ENCODE results near the gene MAD1L1.

Gene MAD1L1

DNA sequence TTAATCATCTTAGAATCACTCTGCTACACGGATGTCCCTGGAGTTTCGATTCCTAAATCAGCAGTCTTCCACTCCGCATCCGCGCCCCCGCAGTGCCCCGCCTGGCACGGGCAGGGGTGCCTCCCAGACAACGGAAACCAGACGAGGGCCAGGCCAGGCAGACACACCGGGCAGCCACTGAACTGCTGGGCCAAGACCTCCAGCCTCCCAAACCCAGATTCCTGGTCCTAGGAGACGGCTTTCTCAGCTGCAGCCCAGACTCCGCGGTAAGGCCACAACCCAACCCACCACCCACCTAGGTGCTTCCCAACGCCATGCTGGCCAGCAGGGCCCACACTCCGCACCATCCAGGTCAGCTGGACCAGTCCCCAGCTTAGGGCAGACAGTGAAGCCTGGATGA is 33.2 kb downstream of the MAD1L1 start:
- FAIRE-seq = no peak

- FAIRE-seq = no peak
These were observed 34.0 kb downstream of the MAD1L1 start for GRCh38 chr7:2198760-2199159.

DNA sequence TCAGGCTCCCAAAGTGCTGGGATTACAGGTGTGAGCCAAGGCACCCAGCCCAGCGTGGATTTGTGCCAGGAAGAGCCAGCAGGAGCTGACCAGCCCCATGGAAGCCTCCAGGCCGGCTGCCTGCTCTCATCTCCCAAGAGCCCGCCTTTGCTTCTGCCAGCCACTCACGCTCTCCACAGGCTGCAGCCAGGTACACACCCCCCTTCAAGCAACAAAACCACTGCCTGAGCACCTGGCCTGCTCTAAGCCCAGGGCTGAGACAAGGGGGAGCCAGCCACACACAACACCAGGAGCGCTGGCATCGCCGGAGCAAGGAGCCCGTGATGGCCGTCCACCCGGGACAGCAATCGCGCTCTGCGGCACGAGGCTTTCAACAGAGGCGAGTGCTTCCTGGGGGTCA is 34.5 kb downstream of the MAD1L1 start:
- FAIRE-seq = no peak

- no peak for FAIRE-seq
These were observed 35.1 kb downstream of the MAD1L1 start for GRCh38 chr7:2197436-2198155.

- no peak for FAIRE-seq
These were observed 36.1 kb downstream of the MAD1L1 start for GRCh38 chr7:2196381-2197378.

- FAIRE-seq = no peak
These were observed 37.1 kb downstream of the MAD1L1 start for GRCh38 chr7:2195400-2196246.

DNA sequence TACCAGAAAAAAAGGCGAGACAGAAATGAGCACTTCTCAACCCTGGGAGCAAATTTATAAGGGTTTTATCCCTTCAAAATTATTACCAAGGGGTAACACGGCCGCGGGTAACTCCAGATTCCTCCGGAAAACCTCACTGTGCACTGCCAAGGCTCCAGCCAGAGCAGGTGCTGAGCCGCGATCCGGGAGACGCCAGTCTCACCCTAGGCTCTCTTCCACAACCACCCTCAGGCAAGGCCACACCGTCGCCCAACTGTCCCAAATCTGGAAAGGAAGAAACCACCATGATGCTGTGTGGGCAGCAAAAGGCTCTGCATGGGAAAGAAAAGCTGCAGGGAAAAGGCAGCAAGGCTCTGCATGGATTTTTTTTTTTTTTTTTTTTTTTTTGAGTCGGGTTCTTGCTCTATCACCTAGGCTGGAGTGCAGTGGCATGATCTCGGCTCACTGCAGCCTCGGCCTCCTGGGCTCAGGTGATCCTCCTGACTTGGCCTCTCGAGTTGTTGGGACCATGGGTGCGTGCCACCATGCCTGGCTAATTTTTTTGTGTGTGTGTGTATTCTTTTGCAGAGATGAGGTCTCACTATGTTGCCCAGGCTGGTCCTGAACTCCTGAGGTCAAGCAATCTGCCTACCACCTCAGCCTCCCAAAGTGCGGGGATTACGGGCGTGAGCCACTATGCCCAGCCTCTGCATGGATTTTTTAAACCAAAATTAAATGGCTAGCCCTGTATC is 39.0 kb downstream of the MAD1L1 start:
- no peak for FAIRE-seq

DNA sequence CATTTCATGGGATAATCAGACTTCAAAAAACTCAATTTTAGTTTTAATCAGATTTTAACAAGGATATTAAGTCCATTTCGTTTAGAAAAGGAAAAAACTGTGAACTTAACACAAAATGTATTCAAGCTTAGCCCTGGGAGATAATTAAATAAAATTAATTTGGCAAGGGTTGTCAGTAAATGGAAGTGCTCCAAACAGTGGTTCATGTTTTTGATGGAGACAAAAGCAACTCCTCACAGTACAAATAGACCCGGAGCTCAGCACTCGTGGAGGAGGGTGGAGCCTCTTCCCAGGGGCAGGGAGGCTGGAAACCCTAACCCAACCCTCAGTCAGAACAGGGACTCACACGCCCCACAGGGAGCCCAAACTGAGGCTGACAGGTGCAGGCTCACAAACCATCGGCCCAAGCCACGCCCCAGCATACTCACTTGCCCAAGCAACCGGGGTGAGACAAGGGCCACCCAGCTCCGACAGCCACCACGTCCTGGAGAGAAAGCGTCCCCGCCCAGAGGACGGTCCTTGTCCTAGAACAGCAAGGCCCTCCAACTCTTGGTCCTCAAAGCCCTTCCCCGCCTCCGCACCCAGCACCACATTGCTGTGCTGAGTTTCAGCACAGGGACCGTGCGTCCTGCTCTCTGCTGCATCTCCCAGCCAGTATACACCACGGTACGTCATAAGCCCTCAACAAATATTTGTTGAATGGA is 39.8 kb downstream of the MAD1L1 start:
- FAIRE-seq = no peak

GRCh38 chr7:2191016-2191415 is 41.7 kb downstream of the MAD1L1 start:
- no peak for FAIRE-seq

DNA sequence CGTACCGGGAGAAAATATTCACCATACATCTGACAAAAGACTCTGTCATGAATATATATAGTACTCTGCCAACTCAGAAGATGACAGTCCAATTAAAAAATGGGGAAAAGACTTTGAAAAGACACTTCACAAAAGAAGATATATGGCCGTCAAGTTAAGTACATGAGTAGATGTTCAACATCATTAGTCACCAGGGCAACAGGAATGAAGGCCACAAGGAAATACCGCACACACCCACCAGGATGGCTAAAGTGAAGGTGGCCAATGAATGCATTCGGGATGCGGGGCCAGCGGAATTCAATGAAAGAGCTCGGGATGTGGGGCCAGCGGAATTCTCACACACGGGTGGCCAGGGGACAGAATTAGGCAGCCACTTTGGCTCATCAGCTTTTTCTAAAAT is 42.2 kb downstream of the MAD1L1 start:
- FAIRE-seq = no peak

- no peak for FAIRE-seq
These were observed 46.6 kb downstream of the MAD1L1 start for GRCh38 chr7:2186166-2186565.

GRCh38 chr7:2185715-2186114 is 47.0 kb downstream of the MAD1L1 start:
- no peak for FAIRE-seq

DNA sequence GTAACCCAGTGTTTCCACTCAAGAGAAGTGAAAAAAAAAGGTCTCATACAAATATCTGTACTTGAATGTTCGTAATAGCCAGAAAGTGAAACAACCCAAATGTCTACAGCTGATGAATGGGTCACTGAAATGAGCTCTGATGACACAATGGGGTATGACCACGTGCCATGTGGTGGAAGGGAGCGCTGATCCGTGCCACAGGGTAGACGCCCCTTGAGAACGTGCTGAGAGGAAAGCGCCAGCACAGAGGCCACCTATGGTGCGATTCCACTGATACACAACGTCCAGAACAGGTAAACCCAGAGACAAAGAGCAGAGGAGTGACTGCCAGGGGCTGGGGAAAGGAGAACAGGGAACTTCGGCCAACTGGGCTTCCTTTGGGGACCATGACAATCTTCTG is 50.3 kb downstream of the MAD1L1 start:
- no peak for FAIRE-seq

DNA sequence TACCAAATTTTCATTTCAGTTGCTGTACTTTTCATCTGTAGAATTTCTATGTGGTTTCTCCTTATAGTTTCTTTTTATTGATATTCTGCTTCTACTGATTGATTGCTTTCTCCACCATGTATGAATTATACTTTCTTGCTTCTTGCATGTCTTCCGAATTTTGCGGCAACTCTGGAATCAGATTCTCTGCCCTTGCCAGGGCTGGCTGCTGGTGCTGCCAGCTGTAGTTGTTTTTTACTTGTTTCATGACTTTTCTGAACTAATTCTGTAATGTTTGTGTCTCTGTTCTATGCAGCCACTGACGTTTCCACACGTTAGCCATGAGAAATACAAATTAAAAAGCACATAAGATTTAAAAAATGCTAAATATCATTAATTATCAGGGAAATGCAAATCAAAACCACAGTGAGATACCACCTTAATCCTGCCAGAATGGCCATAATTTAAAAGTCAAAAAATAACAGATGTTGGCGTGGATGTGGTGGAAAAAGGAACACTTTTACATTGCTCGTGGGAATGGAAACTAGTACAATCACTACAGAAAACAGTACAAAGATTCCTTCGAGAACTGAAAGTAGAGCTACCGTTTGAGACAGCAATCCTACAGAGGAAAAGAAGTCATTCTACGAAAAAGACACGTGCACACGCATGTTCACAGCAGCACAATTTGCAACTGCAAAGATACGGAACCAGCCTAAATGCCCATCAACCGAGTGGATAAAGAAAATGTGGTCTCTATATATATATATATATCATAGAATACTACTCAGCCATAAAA is 51.5 kb downstream of the MAD1L1 start:
- no peak for FAIRE-seq

- FAIRE-seq = no peak
These were observed 52.7 kb downstream of the MAD1L1 start for GRCh38 chr7:2180081-2180480.

- peak; percentile 98 for FAIRE-seq
These were observed 57.2 kb downstream of the MAD1L1 start for GRCh38 chr7:2175514-2175913.

GRCh38 chr7:2175091-2175490 is 57.7 kb downstream of the MAD1L1 start:
- no peak for FAIRE-seq

GRCh38 chr7:2173189-2173827 is 59.4 kb downstream of the MAD1L1 start:
- FAIRE-seq = no peak

DNA sequence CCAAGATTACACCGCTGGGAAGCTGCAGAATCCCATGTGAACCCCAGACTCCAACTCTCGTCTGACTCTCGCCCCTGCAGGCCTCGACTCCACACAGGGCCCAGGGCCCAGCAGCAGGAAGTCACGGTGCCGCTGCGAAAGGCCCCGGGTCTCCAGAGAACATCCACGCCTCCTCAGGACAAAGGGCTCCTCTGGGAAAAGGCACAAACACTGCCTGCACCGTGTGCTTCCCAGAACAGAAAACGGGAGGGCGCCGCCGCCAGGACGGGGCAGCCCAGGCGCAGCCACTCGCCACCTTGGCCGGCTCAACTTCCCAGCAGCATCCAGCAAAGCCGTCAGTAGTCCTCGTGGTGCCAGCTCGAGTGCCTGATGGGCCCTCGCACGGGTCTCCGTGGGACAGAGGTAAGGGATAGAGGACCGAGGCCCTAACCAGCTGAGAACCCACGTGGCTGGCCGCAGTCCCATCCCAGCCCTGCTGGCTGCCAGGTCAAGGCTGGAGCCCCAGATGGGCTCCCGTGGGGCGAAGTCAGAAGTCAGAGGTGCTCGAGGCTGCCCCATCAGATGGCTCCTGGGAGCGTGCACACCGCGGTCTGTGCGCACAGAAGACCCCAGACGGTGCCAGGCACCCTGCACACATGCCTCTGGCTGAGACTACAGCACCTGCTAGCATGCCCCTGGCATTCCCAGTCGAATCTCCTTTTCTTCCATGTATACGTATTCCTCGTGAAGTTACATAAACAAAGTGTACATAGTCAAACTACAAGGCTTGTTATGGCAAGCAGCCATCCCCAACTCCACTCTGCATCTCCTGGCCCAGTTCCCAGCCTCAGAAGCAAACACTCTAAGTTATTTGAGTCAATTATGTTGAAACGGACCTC is 60.2 kb downstream of the MAD1L1 start:
- no peak for FAIRE-seq

Data from endometrium (tissue), 2 donors.